WERI-Rb-1 (cell line): ENCODE results near the gene PATJ.
"Not testable (repeated sequence)": the region's sequence is repeated elsewhere in the genome, so short reads cannot be mapped to it uniquely, and the experiment has no call there.

Source experiments
- DNase-seq: peaks from one replicate; pipeline ENCODE4 v3.0.0-alpha.2; 2020
- H3K27ac ChIP-seq: fragments of 250-450 bp; sonication (Bioruptor Pico); 2 replicates; pipeline ENCODE4 v1.5.1; 2020; ENCODE audit warnings: mild to moderate bottlenecking, moderate library complexity
- H3K27me3 ChIP-seq: fragments of 250-450 bp; sonication (Bioruptor Pico); 2 replicates; pipeline ENCODE4 v1.5.1; 2021; ENCODE audit warnings: mild to moderate bottlenecking, low read depth, moderate library complexity; ENCODE audit not compliant: insufficient read depth, severe bottlenecking
- H3K36me3 ChIP-seq: fragments of 250-450 bp; sonication (Bioruptor Pico); 2 replicates; pipeline ENCODE4 v1.5.1; 2020; ENCODE audit warnings: mild to moderate bottlenecking, moderate library complexity
- H3K4me3 ChIP-seq: 2 replicates; pipeline ENCODE4 v1.5.1; 2011; ENCODE audit warnings: low read depth, mild to moderate bottlenecking, control low read depth, low read length
- H3K9me3 ChIP-seq: fragments of 250-450 bp; sonication (Bioruptor Pico); 2 replicates; pipeline ENCODE4 v1.5.1; 2021; ENCODE audit warnings: mild to moderate bottlenecking, moderate library complexity; ENCODE audit not compliant: severe bottlenecking
- CTCF ChIP-seq: IDR thresholded peaks from 2 replicates; pipeline ENCODE4 v1.5.1; 2011; ENCODE audit warnings: low read depth, mild to moderate bottlenecking, control low read depth, inconsistent platforms, low read length

Gene PATJ

DNA sequence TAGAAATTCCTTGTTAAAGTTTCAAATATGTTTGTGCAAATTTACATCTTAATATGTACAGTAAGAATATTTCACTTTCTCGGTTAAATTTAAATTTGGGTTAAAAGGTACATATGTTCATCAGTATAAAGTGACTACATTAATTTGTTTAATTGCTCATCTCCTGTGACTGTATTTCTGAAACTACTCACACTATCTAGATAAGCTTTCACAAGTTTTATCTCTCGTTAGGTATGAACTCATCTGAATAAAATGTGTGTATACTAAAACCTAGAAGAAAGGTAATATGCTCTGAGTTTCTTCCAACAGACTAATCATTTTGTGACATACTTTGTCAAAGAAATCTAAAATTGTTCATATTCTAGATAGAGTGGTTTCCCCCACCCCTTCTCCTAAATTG lies 150.7 kb downstream of the PATJ start:
- no peak overlapping the region for H3K27ac ChIP-seq
- no peaks in the 10 kb centered on the region for H3K9me3 ChIP-seq
- no peak for DNase-seq
- H3K4me3 ChIP-seq: no peak overlapping the region
- H3K27me3 ChIP-seq: no peaks in the 10 kb centered on the region
- no peak for TF ChIP-seq CTCF
- H3K36me3 ChIP-seq: no peaks in the 10 kb centered on the region

DNA sequence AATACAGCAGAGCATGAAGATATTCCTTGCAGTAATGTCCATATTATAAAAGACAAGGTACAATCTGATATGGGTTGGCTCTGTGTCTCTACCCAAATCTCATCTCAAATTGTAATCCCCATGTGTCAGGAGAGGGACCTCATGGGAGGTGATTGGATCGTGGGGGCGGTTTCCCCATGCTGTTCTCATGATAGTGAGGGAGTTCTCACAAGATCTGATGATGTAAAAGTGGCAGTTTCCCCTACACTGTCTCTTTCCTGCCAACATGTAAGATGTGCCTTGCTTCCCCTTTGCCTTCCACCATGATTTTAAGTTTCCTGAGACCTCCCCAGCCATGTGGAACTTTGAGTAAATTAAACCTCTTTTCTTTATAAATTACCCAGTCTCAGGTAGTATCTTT lies 152.0 kb downstream of the PATJ start:
- H3K27ac ChIP-seq, H3K4me3 ChIP-seq, H3K36me3 ChIP-seq, H3K9me3 ChIP-seq, DNase-seq, H3K27me3 ChIP-seq: not testable (repeated sequence)

- Histone ChIP-seq H3K9me3 (no peaks in the 10 kb centered on the region), H3K4me3 (no peak overlapping the region), H3K36me3 (no peaks in the 10 kb centered on the region), H3K27ac (no peak overlapping the region), H3K27me3 (no peaks in the 10 kb centered on the region)
- DNase-seq: no peak
- TF ChIP-seq CTCF: no peak
Observed at GRCh38 chr1:61895175-61895574, 152.9 kb downstream of the PATJ start.

DNA sequence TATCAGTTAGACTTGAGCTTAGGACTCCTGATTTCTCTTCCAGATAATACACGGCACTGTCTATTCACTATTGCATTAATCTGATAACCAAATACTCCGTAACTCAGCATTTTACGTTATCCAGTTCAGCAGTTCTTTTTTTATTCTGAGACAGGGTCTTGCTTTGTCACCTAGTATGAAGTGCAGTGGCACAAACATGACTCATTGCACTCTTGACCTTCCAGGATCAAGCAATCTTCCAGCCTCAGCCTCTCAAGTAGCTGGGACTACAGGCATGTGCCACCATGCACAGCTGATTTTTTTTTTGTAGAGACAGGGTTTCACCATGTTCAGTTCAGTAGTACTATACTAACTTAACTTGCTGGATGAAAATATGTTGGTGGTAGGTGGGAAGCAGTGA lies 156.4 kb downstream of the PATJ start:
- Histone ChIP-seq H3K27me3 (no peaks in the 10 kb centered on the region), H3K9me3 (no peaks in the 10 kb centered on the region), H3K4me3 (no peak overlapping the region), H3K27ac (no peak overlapping the region), H3K36me3 (no peaks in the 10 kb centered on the region)
- DNase-seq: no peak
- no peak for TF ChIP-seq CTCF

- DNase-seq: no peak
- H3K27ac ChIP-seq: no peak overlapping the region
Observed at GRCh38 chr1:61904354-61904753, 162.1 kb downstream of the PATJ start.

DNA sequence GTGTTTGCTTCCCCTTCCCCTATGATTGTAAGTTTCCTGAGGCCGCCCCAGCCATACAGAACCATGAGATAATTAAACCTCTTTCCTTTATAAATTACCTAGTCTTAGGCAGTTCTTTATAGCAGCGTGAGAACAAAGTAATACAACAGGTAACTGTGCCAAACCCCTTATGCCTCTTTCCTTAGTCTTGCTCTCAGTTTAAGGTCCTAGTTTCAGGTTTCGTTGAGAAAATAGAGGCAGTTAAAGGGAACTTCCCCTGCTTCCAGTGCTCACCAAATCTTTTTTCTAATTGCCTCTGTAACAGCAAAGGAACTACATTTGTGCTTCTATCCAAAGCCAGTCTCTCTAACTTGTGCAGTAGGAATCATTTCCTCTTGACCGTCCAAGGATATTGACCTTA lies 164.8 kb downstream of the PATJ start:
- Histone ChIP-seq H3K4me3 (no peak overlapping the region), H3K36me3 (no peaks in the 10 kb centered on the region), H3K9me3 (no peaks in the 10 kb centered on the region), H3K27ac (no peak overlapping the region), H3K27me3 (no peaks in the 10 kb centered on the region)
- DNase-seq: no peak
- TF ChIP-seq CTCF: no peak

More at GRCh38 chr1:61904354-61904753, 162.1 kb downstream of the PATJ start:
- no peaks in the 10 kb centered on the region for H3K36me3 ChIP-seq
- no peaks in the 10 kb centered on the region for H3K9me3 ChIP-seq
- H3K4me3 ChIP-seq: no peak overlapping the region
- H3K27me3 ChIP-seq: no peaks in the 10 kb centered on the region
- TF ChIP-seq CTCF: no peak
